Activated CD4-positive, CD25-positive, alpha-beta regulatory T cell treated with anti-CD3 and anti-CD28 coated beads, Interleukin-2, amount 50 U/mL, for 72 hours (primary cell): ENCODE data around the gene PPP1R36.
"Not testable (repeated sequence)": the region's sequence is repeated elsewhere in the genome, so short reads cannot be mapped to it uniquely, and the experiment has no call there.

Source experiments
- DNase-seq: peaks from one replicate; pipeline ENCODE4 v3.0.0; 2021

The PPP1R36 gene

GRCh38 chr14:64549791-64550620 is at the start of gene PPP1R36:
TSS of gene PPP1R36 (plus strand) at chr14:64549961. CDS start at chr14:64549998, 37 bp downstream.
- peak; percentile 57 for DNase-seq

- DNase-seq = no peak
These were observed 49.7 kb upstream of the PPP1R36 start for GRCh38 chr14:64500088-64500487.

- no peak for DNase-seq
These were observed 48.2 kb upstream of the PPP1R36 start for GRCh38 chr14:64501411-64502171.

- peak; percentile 37 for DNase-seq
These were observed 47.3 kb upstream of the PPP1R36 start for GRCh38 chr14:64502456-64502855.

- no peak for DNase-seq
These were observed 46.8 kb upstream of the PPP1R36 start for GRCh38 chr14:64502887-64503433.

- peak; percentile 93 for DNase-seq
These were observed 46.1 kb upstream of the PPP1R36 start, which contains the start of gene ZBTB25 for GRCh38 chr14:64503434-64504309. TSS of gene ZBTB25 (minus strand) at chr14:64503838. CDS start at chr14:64490533, 13,305 bp downstream.

- DNase-seq = peak; percentile 83
These were observed 45.4 kb upstream of the PPP1R36 start, which contains the start of gene ZBTB1 for GRCh38 chr14:64504310-64504896. TSS of gene ZBTB1 (plus strand) at chr14:64504770. CDS start at chr14:64521505, 16,735 bp downstream.

GRCh38 chr14:64504897-64505794 is 44.6 kb upstream of the PPP1R36 start:
- peak; percentile 76 for DNase-seq

GRCh38 chr14:64506721-64507120 is 43.0 kb upstream of the PPP1R36 start:
- DNase-seq = no peak

GRCh38 chr14:64507376-64508156 is 42.2 kb upstream of the PPP1R36 start:
- DNase-seq = no peak

GRCh38 chr14:64508215-64508776 is 41.5 kb upstream of the PPP1R36 start:
- DNase-seq = no peak

- DNase-seq = no peak
These were observed 40.7 kb upstream of the PPP1R36 start for GRCh38 chr14:64509036-64509435.

GRCh38 chr14:64510825-64511671 is 38.7 kb upstream of the PPP1R36 start:
- DNase-seq = peak; percentile 48

- DNase-seq = no peak
These were observed 36.5 kb upstream of the PPP1R36 start for GRCh38 chr14:64513271-64513670.

GRCh38 chr14:64515053-64515452 is 34.7 kb upstream of the PPP1R36 start:
- DNase-seq = no peak

- no peak for DNase-seq
These were observed 32.8 kb upstream of the PPP1R36 start for GRCh38 chr14:64516969-64517368.

GRCh38 chr14:64517667-64518066 is 32.1 kb upstream of the PPP1R36 start:
- not testable (repeated sequence) for DNase-seq

- DNase-seq = no peak
These were observed 31.5 kb upstream of the PPP1R36 start for GRCh38 chr14:64518229-64518628.

- no peak for DNase-seq
These were observed 29.1 kb upstream of the PPP1R36 start for GRCh38 chr14:64520699-64521098.
